ENCODE measurements around the gene INHBB.
"Not testable (repeated sequence)": the region's sequence is repeated elsewhere in the genome, so short reads cannot be mapped to it uniquely, and the experiment has no call there.

Gene INHBB

DNA sequence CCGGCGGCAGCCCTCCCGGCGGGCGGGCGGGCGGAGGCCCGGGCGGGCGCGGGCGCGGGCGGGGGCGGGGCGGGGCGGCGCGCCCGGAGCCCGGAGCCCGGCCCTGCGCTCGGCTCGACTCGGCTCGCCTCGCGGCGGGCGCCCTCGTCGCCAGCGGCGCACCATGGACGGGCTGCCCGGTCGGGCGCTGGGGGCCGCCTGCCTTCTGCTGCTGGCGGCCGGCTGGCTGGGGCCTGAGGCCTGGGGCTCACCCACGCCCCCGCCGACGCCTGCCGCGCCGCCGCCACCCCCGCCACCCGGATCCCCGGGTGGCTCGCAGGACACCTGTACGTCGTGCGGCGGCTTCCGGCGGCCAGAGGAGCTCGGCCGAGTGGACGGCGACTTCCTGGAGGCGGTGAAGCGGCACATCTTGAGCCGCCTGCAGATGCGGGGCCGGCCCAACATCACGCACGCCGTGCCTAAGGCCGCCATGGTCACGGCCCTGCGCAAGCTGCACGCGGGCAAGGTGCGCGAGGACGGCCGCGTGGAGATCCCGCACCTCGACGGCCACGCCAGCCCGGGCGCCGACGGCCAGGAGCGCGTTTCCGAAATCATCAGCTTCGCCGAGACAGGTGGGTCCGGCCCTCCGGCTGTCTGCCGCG, at the start of gene INHBB:
INHBB (plus strand) TSS at position 111 of the 641 bp plus-strand sequence; CDS start at position 164, 53 bp downstream.
- peak in 1 of 2 experiments; percentile 77 for DNase-seq

DNA sequence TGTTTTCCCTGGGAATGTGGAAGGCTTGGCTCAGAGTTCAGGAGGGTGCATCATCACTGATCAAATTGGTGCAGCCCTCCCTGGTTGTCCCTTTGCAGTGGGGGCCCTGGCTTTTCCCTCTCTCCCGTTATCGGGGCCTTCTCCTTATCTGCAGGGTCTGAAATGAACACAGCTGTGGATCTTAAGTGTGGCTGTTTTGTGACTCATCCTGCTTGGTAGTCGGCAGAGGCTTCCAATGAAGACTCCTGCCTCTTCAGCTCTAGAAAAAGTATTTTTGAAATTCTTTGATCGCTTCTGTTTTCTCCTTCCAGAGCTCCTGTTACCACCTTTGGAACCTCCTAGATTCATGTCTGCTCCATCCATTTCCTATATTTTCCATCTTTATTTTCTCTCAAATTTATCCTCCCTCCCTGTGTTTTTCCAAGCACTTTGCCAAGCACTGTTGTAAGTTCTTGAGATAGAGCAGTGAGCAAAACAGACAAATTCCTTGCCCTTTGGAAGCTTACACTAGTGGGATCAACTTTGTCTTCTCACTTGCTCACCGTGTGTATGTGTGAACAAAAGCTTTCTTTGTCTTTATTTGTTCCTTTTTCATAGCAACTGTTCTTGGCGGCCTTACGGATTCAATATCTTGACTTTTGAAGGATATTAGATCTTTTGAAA, 47.6 kb upstream of the INHBB start:
- no peak for DNase-seq

DNA sequence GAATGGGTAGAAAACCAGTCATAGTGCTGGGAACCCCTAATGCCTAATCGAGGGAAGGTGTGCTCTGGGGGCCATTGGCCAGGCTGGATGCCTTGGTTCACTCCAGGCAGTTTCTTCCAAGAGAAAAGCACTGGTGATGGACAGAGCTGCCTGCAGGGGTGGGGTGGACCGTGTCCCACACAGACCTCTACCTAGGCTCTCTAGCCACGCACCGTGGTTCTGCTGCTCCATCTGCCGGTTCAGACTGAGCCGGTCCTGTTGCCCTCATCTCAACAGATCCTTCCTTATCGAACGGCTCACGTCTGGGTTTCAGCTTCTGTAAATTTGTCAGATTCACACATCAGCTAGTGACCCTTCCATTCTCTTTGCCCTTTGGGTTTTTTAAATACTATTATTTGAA, 46.9 kb upstream of the INHBB start:
- DNase-seq = no peak

DNA sequence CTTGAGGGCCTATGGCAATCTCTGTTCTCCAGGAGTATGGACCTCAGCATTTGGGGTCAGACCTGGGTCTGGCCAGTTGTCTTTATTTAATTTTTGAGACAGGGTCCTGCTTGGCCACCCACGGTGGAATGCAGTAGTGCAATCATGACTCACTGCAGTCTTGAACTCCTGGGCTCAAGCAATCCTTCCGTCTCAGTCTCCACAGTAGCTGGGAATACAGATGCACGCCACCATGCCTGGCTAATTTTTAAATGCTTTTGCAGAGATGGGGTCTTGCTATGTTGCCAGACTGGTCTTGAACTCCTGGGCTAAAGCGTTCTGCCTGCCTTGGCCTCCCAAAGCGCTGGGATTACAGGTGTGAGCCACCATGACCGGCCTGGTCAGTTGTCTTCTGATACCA, 46.4 kb upstream of the INHBB start:
- no peak for DNase-seq

DNA sequence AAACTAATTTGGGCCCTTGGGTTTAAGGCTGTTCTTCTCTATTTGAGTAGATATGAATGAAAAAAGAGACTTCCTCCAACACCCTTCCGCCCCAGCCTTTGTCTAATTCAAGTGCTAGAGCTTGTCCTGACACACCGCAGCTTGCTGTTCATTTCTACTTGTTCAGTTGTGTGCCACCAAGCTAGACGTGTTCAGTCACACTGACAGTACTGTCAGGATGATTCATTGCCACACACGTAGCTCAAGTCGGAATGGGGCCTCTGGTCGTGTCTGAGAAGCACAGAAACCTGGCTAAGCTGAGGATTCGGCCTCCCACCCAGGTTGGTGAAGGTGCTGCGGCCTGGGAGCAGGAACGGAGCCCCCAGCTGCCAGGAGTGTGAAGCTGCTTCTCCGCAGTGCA, 45.6 kb upstream of the INHBB start:
- no peak for DNase-seq

DNA sequence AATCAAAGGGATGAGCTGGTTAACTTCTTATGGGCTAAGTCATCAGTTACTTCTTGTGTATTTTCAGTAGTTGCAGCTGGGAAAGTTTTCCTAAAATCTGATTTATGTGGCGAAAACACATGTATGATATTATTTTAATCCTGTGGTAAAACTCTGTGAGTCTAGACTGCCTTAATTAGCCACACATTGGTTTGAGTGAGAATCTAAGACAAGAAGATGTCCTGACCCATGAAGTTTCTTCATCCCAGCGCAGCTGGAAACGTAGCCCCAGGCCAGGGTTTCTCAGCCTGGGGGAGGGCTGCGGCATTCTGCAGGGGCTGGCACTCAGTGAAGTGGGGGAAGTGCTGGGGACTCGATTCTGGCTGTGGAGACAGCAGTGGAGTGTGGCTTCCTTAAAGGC, 44.7 kb upstream of the INHBB start:
- DNase-seq = no peak

DNA sequence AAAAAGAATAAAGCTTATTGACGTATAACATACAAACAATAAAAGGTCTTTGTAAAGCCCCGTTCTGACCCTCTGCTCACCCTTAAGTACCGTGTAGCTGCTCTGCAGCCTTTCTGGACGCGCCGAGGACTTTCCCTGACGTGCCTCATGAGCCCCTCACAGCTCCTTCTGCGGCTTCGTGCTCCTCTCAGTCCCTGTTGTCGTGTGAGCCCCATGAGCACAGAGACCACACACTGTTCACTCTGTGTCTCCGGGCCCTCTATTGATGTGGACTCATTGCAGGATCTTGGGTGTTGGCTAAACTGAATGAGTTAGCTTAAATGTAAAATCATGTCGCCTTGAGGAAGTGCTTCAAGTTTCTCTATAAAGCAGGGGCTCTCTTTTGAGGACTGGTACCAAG, 43.6 kb upstream of the INHBB start:
- no peak for DNase-seq

DNA sequence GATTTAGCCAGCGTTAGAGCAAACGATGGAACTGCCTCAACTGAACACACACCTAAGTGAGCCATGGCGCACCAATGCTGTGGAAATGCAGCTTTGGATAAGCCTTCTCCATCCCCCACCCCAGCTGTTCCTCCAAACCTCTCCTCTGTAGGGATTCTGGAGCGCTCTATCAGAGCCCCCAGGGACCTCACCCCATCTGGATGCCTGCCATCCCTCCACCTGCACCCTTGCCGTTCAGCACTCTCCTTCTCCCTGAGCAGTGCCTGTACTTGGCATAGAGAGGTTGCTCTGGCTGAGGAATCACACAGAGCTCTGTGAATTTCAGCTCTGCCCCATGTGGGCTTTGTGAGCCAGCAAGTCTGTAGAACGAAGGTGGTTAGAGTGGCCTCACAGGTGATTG, 42.8 kb upstream of the INHBB start:
- no peak for DNase-seq

DNA sequence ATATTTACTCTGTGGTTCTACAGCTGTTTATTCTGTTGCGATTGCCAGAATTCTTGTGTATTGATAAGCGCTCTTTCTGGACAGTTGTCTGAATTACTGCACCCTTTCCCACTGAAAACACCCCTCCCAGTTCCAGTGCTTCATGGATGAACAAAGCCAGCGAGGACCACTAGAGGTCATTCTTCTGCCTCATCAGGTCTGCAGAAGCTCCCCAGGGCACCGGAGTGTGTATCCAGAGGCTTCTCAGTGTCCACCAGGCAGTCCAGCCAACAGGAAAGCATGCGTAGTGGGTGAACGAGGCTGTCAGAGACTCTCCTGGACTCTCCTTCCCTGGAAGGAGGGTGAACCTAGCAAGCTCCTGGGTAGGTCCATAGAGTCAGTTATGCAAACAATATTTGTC, 40.6 kb upstream of the INHBB start:
- peak; percentile 84 to 87 for DNase-seq

DNA sequence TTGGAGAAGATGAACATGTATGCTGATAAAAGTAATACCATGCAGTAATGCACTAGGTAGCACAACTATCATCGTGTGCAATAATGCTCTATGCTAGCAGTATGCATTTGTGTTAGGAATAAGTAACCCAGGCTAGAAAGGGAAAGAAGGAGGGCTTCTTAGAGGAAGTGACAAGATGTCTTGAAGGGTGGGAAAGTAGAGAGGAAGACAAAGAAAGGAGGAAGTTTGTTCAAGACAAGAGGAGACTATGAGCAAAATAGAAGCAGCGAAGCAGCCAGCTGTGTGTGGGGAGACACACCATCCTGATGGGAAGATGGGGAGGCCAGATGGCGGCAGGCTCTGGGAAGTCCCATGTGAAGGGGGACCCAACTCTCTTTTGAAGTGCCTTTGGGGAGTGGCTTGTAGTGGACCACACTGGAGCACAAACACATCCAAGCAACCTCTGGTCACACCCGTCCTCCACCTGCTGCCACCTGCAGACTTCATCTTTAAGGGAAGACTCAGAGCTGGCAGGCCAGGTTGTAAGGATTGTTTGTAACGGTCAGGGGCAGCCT, 39.9 kb upstream of the INHBB start:
- DNase-seq = peak in 1 of 2 experiments; percentile 23

DNA sequence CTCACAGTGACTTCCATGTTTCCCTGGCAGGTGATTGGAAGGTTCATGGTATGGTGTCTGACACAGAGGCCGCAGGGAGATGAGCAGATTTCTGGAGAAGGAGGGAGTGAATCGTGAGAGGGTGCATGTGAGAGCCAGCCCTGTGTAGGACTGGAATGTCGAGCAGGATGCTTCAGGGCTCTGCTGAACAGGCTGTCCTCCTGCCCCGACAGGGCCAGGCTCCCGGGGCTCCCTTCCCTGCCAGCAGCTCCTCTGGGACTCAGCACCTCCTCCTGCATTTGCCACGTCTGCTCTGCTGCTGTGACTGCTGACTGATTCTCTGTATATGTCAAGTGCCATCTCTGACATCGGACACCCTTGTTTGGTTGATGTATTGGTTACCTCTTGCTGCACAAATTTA, 38.5 kb upstream of the INHBB start:
- no peak for DNase-seq

DNA sequence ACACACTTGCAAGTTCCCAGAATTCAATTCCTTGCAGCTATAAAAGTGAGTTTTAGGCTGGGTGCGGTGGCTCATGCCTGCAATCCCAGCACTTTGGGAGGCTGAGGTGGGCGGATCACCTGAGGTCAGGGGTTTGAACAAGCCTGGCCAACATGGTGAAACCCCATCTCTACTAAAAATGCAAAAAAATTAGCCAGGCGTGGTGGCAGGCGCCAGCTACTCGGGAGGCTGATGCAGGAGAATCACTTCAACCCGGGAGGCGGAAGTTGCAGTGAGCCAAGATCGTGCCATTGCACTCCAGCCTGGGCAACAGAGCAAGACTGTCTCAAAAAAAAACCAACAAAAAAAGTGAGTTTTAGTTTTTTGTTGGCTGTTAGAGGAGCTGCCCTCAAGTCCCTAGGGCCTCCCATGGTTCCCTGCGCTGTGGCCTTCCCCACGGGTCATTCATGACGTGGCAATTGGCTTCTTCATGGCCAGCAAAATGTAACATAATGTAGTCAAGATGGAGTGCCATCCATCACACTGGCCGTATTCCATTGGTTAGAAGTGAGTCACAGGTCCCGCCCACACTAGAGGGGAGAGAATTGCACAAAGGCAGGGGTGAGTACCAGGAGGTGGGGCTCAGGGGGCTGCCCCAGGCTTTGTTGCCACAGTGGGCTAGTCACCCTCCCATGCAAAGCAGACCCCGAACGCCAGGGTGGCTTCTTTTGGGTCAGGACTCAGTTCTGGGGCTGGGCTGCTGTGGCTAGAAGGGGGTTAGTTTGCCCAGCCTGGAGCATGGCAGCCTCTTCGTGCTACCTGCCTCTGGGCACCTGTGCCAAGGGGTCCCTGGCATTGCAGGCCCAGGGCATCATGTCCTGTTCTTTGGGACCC, 37.7 kb upstream of the INHBB start:
- no peak for DNase-seq

DNA sequence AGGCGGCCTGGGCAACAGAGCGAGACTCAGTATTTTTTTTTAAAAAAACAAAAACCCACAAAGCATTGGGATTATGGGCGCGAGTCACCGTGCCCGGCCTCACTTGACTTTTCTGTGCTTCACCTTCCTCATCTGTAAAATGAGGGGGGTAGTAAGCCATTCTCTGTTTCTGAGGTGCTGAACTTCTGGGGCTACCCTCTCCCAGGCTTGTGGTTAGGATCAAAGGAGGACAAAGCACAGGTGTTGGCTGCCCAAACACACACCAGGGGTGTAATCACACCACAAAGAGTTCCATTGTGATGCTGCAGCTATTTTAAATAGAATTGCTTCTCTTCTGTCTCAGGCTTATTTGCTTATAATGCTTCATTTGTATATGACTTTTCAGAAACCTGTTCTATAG, 35.8 kb upstream of the INHBB start:
- peak; percentile 90 to 91 for DNase-seq

DNA sequence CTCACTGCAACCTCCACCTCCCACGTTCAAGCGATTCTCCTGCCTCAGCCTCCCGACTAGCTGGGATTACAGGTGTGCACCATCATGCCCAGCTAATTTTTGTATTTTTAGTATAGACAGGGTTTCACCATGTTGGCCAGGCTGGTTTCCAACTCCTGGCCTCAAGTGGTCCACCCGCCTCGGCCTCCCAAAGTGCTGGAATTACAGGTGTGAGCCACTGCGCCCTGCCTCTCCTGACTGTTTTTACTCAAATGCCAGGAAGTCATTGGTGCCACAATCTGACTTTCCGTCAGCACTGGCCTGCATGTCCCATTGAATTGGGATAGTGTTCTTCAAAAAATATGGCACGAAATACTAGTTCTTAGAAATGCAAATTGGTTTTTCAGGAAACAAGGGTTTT, 35.1 kb upstream of the INHBB start:
- not testable (repeated sequence) for DNase-seq

DNA sequence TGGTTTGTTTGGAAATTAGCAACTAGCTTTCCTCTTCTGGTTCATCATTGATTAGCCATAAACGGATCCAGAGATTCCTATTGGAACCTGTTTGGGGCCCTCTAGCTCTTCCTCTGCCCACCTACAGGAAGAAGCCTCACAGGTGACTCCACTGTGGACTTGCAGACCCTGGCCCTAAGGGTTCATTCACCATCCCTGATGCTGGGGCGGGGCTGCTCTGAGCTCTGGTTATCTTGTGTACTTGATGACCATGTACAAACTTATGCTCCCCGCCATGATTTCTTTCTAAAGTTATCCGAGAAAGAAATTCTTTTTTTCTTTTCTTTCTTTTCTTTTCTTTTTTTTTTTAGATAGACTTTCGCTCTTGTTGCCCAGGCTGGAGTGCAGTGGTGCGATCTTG, 33.9 kb upstream of the INHBB start:
- DNase-seq = no peak

DNA sequence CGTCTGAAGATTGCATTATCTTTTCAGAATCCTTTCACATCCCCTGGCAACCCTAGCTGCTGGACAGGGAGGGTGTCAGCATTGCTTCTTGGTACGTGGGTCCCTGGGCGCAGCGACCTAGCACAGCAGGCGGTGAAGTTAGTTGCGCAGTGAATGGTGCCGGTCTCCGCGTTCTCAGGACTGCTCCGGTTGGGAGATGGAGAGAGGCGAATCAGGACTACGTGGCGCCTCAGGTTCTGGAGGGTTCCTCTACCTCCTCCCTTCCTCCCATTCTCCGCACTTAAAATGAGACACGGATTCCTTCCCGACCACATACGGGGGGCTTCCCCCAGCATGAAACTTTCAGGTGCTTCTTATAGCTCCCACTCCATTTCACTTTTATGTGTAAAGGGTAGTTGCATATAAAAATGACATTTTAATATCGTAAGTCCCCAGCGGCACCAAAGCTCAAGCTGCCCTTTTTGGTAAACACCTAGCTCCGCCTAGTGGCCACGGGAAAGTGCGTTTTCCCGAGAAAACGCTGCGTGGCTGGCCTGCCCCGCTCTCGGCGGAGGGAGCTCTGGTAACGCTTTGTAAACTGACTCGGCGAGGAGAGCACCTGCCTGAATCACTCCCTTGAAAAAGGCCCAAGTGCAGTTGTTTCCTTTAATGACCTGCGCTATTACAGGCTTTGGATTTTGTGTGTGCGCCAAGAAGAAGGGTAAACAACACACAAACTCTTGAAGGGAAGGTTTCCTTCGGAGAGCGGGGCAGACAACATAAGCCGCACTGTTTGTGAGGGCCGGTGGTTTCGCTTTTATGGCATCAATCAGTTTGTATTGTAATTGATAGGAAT, 32.9 kb upstream of the INHBB start:
- peak; percentile 87 to 96 for DNase-seq

DNA sequence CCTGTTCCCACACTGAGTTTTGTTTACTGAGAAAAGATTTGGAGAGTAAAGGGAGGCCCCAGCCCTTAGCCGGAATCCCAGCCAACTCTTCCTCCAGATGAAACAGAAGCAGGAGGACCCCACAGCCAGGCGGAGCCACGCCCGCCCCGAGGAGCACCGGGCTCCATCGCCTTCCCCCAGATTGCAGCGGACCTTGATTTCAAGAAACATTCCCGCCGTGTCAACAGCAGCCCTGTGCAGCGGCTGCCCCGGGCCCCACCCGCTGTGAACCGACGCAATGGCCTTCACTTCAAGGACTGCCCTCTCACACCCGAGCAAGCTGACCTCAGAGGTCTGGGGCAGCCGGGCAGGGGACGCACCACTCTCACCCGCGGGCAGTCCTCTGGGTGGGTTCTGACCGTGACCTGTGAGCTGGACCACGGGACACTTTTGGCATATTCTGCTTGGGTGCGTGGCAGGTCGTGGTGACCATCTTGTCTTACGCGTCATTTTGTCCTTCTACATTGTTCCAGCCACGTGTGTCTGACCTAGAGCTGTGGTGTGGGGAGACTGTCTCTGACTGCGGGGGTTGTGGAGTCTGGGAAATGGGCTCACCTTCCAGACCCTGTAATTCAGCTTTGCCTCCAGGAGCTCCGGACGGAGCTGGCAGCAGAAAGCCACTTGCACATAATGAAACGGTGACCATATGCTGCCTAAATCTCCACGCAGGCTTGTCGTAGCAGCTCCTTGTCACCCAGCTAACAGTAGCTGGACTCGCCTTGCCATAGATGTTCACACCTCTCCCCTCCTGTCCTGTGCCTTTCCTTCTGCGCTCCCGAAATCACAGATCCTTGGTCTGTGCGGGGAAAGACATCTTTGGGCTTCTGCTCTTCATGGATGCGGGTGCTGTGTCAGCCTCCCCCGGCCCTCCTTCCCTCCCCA, 32.0 kb upstream of the INHBB start:
- DNase-seq = no peak

DNA sequence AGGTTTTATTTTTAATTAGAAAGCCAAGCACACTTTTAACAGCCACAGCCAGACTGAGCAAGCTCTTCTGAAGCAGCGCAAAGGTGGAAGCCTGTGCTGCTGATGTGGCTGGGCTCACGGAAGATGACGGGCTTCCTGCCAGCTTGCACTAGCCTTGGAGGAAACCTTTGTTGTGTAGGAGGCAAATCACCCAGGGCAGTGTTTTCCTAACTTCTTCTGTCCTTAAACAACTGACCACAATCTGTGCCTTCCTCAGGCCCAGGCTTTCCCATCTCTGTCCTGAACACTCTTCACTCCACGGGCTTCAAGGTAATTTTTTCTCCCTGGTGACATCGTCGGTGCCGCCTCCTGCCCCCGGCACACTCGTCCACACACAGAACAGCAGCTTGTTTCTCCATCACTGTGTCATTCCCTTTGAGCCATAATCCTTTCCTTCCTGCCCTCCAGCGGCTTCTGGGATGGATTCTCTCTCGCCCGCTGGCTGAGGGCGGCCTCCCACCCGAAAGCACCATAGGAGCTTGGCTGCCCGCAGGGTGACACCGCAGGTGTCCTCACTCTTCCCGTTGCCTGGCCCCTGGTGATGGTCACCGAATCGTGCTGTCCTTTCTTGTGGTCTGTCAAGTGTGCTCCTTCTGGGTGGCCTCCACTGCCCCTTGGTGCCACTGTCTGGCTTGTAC, 31.1 kb upstream of the INHBB start:
- no peak for DNase-seq

DNA sequence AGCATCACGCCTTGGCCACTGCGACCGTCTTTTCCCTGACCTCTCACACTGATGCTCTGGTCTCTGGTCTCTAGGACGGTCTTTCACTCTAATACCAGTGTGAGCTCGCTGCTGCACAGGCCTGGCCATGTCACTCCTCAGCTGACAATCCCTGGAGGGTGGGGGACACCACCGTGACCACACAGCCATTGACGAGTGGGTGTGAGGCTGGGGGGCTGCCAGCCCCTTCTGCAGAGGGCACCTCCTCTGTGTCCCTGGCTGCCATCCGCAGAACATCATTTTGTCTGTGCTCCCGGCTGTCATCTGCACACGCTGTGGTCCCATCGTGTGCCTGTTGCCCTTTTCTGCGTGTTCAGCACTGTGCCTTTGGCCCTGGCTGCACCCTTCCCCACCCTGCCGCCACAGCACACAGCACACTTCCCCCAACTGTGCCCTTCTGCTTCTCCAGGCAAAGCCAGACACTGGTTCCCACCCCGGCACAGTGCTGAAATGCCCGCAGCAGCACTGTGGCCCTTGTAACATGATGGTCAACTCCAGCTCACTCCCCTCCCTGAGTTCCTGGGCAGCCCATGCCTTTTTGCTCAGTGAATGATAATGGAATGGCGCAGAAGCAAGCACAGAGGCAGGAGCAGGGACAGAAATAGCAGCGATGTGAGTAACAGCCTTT, 30.4 kb upstream of the INHBB start:
- no peak for DNase-seq

DNA sequence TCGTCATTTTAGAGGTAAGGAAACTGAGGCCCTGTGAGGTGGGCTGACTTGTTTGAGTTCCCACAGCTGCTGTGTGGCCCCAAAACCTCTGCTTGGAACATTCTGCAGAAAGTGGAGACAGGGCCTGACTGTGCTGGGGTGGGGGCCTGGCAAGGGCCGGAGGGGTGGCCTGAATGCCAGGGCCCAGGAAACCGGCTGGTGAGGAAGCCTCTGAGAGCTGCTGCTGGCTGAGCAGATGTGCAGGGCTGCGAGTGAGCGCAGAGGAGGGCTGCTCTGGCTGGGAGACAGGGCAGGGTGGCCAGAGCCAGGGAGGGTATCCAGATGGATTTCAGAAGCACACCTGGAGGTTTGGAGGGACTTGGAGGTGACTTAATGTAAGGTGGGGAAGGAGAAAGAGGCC, 29.9 kb upstream of the INHBB start:
- no peak for DNase-seq
